HG02798 (cell line): ENCODE measurements around the gene ZNF791.
"Not testable (repeated sequence)": the region's sequence is repeated elsewhere in the genome, so short reads cannot be mapped to it uniquely, and the experiment has no call there.

Source experiments
- ATAC-seq: cut with Tn5 transposase; IDR thresholded peaks from one replicate; pipeline ENCODE4 v1.9.1; 2021; ENCODE audit warnings: mild to moderate bottlenecking; ENCODE audit not compliant: unreplicated experiment, poor library complexity

Gene ZNF791

GRCh38 chr19:12628040-12629022, 17.6 kb downstream of the ZNF791 start:
- ATAC-seq = no peak

GRCh38 chr19:12629215-12629614, 18.5 kb downstream of the ZNF791 start:
- no peak for ATAC-seq

GRCh38 chr19:12636631-12637030, 25.9 kb downstream of the ZNF791 start:
- ATAC-seq = no peak

DNA sequence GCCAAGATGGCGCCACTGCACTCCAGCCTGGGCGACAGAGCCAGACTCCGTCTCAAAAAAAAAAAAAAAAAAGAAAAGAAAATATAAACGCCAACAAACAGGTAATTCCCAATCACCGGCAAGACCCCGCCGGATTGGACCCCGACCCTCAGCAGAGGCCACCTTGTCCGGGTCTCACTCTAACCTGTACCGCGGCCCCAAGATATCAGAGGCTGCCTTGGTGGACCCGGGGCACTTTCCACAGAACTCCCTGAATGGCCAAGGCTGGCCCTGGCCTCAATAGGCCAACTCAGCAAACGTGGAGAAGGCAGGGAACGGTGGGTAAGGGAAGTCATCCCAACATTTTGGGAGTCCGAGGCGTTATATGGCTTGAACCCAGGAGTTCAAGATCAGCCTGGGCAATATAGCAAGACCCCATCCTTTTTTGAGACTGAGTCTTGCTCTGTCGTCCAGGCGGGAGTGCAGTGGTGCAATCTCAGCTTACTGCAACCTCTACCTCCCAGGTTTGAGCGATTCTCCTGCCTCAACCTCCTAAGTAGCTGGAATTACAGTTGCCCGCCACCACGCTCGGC, 28.0 kb downstream of the ZNF791 start:
- ATAC-seq = no peak

DNA sequence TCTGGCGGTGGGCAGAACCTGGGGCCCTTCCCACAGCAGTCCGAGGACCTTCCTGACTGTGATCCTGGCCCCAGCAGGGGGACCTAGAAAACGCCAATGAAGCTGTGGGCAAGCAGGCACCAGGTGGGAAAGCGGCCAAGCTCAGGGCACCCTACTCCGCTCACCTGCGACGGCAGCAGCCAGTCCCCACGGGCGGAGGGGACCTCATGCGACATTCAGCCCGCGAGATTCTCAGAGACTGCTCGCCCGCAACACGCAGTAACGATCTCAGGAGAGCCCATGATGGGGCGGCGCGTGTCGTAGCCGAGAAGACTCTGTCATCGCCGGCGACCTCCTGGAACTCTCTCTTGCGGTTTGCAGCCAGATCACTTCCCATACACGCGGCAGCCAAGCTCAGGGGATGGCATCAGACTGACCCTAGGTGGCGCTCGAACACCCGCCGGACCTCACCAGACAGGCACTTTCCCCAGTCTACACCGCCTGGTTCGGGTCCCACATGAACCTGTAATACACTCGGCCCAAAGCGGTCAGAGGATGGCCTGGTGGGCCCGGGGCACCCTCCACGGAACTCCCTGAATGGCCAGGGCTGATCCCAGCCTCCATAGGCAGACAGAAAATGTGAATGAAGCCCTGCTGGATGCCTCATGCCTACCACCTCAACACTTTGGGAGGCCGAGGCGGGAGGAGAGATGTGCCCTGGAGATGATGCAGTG, 29.3 kb downstream of the ZNF791 start:
- no peak for ATAC-seq

DNA sequence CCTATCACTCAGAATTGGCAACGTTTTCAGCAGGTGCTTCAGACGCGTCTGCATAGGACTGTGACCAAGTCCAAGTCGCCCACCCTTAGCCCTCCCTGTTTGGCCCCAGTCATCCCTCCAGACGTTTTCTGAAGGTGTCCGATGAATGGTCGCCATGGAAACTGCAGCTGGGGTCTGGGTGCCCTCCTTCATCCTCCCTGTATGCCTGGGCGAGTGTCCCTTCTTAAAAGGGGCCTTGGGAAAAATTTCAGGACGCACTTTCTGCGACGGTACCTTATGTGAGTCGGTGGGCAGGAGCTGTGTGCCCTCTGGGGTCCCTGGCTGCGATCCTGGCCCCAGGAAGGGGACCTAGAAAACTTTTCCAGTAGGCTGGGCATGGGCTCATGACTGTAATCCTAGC, 30.7 kb downstream of the ZNF791 start:
- ATAC-seq = no peak

GRCh38 chr19:12642506-12642905, 31.8 kb downstream of the ZNF791 start:
- no peak for ATAC-seq

GRCh38 chr19:12643716-12644115, 33.0 kb downstream of the ZNF791 start:
- not testable (repeated sequence) for ATAC-seq

- ATAC-seq = no peak
These were observed 35.8 kb downstream of the ZNF791 start for GRCh38 chr19:12646551-12646950.

DNA sequence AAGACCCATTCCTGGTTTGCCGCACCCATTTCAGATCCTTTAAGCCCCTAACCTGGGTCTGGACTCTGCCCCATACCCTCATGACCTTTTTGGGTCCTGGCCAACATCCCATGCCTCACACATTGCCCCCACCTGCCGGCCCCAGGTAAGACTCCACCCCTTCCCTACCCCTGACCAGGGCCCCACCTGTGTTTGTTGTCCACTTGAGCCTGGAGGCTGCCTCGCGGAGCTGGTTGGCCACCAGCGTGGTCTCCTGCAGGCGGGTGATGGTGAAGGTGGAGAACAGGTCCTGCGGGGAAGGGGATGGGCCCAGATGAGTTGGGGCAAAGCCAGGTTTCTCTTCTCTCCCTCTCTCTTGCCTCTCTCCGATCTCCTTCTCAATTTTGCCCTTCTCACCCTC, 36.3 kb downstream of the ZNF791 start:
- no peak for ATAC-seq

DNA sequence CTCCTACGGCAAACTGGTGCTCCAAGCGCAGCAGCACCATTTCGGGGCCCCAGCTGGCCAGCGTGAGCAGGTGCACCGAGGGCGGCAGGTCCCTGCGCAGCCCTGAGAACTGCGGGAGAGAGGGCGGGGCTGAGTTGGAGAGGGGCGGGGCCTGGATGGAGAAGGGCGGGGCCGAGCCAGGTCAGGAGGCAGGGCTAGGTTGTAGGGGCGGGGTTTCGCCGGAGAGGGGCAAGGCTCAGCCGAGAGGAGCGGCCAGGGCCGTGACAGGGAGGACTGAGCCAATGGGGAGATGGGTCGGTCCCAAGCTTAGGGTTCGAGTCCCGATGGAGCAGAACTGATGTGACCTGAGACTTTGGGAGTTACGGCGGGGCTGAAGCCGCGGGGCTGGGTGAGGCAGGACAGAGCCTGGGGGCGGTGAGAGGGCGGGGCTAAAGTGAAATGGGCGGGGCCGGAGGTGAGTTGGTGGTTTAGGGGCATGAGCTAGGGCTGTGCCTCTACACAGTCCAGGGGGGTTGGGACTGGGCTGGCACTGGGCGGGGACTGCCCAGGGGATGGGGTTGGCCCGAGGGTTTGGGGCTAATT, 36.9 kb downstream of the ZNF791 start:
- no peak for ATAC-seq

DNA sequence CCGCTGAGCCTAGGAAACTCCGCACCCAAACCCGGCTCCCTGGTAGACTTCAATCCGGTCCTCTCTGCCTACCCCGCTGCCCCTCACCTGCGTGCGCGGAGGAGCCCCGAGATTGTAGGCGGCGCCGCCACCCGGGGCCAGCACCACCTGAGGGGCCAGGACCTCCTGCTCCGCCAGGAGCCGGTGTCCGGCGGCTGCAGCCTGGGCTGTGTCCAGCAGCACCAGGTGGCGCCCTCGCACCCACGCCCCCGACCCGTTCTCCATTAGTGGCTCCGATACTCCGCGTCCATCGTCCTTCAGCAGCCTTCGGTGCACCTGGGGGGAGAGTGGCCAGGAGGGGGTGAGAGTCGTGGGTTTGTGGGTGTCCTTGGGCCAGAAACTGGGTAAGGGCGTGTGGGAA, 37.4 kb downstream of the ZNF791 start:
- no peak for ATAC-seq

DNA sequence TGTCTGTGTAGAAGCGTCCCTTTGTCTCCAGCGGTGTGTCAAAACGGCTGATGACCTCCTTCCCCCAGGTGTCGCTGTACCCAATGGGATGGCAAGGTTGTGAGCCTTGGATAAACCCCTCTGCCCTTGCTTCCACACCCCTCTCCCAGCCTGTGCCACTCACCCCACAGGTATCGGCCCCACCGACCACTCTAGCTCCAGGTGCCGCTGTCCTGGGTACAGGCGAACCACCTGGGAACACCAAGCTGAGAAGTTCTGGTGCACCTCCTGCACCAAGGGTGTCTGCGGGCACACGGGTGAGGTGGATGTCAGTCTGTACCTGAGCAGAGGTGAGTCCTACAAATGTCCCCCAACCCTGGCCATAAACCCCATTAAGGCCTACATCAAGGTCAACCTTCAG, 39.2 kb downstream of the ZNF791 start:
- ATAC-seq = no peak

DNA sequence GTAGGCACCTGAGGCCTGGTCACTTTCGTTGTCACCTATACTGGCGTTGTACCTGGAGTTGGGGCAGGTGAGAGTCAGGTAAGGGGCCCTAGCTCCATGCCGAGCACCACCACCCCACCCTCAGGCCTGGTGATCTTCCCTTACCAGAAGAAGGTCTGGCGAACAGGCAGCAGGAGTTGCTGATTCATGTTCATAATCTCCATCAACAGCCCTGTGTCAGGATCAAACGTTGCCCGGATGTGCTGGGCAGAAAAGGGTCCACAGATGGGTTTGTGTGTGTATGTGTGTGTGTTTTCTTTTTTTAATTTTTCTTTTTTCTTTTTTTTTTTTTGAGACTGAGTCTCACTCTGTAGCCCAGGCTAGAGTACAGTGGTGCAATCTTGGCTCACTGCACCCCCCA, 41.5 kb downstream of the ZNF791 start:
- ATAC-seq = no peak

- ATAC-seq = no peak
These were observed 44.8 kb downstream of the ZNF791 start for GRCh38 chr19:12655546-12655945.

GRCh38 chr19:12656899-12657571, 46.3 kb downstream of the ZNF791 start:
- no peak for ATAC-seq

DNA sequence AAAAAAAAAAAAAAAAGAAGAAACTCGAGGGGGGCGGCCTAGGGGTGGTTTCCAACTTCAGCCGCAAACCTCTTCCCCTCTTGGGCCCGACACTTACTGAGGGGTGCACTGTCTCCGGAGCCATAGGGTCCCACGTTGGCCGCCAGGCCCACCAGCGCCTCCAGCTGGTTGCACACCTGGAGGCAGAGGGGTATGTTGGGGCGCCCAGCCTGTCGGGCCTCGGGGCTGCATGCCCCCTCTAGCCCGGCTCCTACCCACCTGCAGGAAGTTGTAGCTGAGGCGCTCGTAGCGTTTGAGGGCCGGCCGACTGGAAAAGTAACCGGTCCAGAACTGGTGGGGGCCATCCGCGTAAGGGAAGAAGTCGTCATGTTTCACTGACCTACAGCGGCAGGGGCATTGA, 47.2 kb downstream of the ZNF791 start:
- ATAC-seq = no peak

- ATAC-seq = no peak
These were observed 50.3 kb downstream of the ZNF791 start for GRCh38 chr19:12660980-12661379.

- ATAC-seq = no peak
These were observed 53.9 kb downstream of the ZNF791 start for GRCh38 chr19:12664406-12665280.

GRCh38 chr19:12665281-12665573, 54.5 kb downstream of the ZNF791 start:
- no peak for ATAC-seq
